ENCODE data around the gene MTFP1. TPM values are rescaled to one million over a fixed set of nuclear protein-coding genes. Genes with fewer than 3 reads are reported as not detected.
"Not testable (repeated sequence)": the region's sequence is repeated elsewhere in the genome, so short reads cannot be mapped to it uniquely, and the experiment has no call there.

The MTFP1 gene
- total RNA-seq, 1 experiment from 2014 or later, result 16.6 TPM

- no peak for DNase-seq (ENCODE audit: low spot score)
Measured at GRCh38 chr22:30455075-30455840, 29.7 kb downstream of the MTFP1 start.

- DNase-seq (ENCODE audit: low spot score), result no peak
Measured at GRCh38 chr22:30457981-30458380, 32.4 kb downstream of the MTFP1 start.

GRCh38 chr22:30459181-30460052 is 33.8 kb downstream of the MTFP1 start:
- no peak for DNase-seq (ENCODE audit: low spot score)

GRCh38 chr22:30460147-30460546 is 34.6 kb downstream of the MTFP1 start:
- no peak for DNase-seq (ENCODE audit: low spot score)

GRCh38 chr22:30460555-30460954 is 35.0 kb downstream of the MTFP1 start:
- not testable (repeated sequence) for DNase-seq (ENCODE audit: low spot score)

GRCh38 chr22:30469165-30469564 is 43.6 kb downstream of the MTFP1 start:
- no peak for DNase-seq (ENCODE audit: low spot score)

GRCh38 chr22:30470655-30471054 is 45.1 kb downstream of the MTFP1 start:
- no peak for DNase-seq (ENCODE audit: low spot score)

- no peak for DNase-seq (ENCODE audit: low spot score)
Measured at GRCh38 chr22:30471616-30472318, 46.2 kb downstream of the MTFP1 start, which contains the start of gene SEC14L3. Gene SEC14L3 (minus strand): TSS chr22:30472017. CDS start chr22:30471958, 59 bp downstream.

GRCh38 chr22:30472994-30473720 is 47.6 kb downstream of the MTFP1 start:
- DNase-seq (ENCODE audit: low spot score), result no peak

GRCh38 chr22:30474121-30474520 is 48.6 kb downstream of the MTFP1 start:
- no peak for DNase-seq (ENCODE audit: low spot score)

GRCh38 chr22:30474683-30475424 is 49.3 kb downstream of the MTFP1 start:
- DNase-seq (ENCODE audit: low spot score), result no peak

Other genes with a start within 250 kb of the MTFP1 start
- 24.8 and 25.4 TPM in 2 replicates for gene LIF, start 179.0 kb upstream of the MTFP1 start, total RNA-seq (2014; rRNA removed; shearing (Covaris generic))
- gene OSM, start 158.9 kb upstream of the MTFP1 start, total RNA-seq (2014; rRNA removed; shearing (Covaris generic)), result not detected in 2 replicates
- 12.8 and 20.8 TPM in 2 replicates for gene CASTOR1, start 136.3 kb upstream of the MTFP1 start, total RNA-seq (2014; rRNA removed; shearing (Covaris generic))
- 12.1 and 17.0 TPM in 2 replicates for gene TBC1D10A, start 98.8 kb upstream of the MTFP1 start, total RNA-seq (2014; rRNA removed; shearing (Covaris generic))
- 25.1 and 39.8 TPM in 2 replicates for gene SF3A1, start 68.9 kb upstream of the MTFP1 start, total RNA-seq (2014; rRNA removed; shearing (Covaris generic))
- 1.1 and 1.2 TPM in 2 replicates for gene CCDC157, start 68.8 kb upstream of the MTFP1 start, total RNA-seq (2014; rRNA removed; shearing (Covaris generic))
- 9.9 and 15.6 TPM in 2 replicates for gene RNF215, start 38.4 kb upstream of the MTFP1 start, total RNA-seq (2014; rRNA removed; shearing (Covaris generic))
- gene SEC14L2, start 28.8 kb upstream of the MTFP1 start, total RNA-seq (2014; rRNA removed; shearing (Covaris generic)), result 5.4 and 11.8 TPM in 2 replicates
- not detected in 2 replicates for gene SEC14L3, start 46.2 kb downstream of the MTFP1 start, total RNA-seq (2014; rRNA removed; shearing (Covaris generic))
- not detected in 2 replicates for gene SEC14L4, start 79.9 kb downstream of the MTFP1 start, total RNA-seq (2014; rRNA removed; shearing (Covaris generic))
- gene SEC14L6, start 121.0 kb downstream of the MTFP1 start, total RNA-seq (2014; rRNA removed; shearing (Covaris generic)), result not detected in 2 replicates
- gene GAL3ST1, start 148.9 kb downstream of the MTFP1 start, total RNA-seq (2014; rRNA removed; shearing (Covaris generic)), result 0.38 TPM in 1 of 2 replicates, not detected in the other
- gene PES1, start 166.1 kb downstream of the MTFP1 start, total RNA-seq (2014; rRNA removed; shearing (Covaris generic)), result 72.1 and 77.8 TPM in 2 replicates
- gene TCN2, start 181.4 kb downstream of the MTFP1 start, total RNA-seq (2014; rRNA removed; shearing (Covaris generic)), result 6.1 and 6.6 TPM in 2 replicates
- 8.1 and 9.1 TPM in 2 replicates for gene SLC35E4, start 210.0 kb downstream of the MTFP1 start, total RNA-seq (2014; rRNA removed; shearing (Covaris generic))
- gene DUSP18, start 242.1 kb downstream of the MTFP1 start, total RNA-seq (2014; rRNA removed; shearing (Covaris generic)), result 2.7 and 4.7 TPM in 2 replicates